GM23248 (cell line): Measurements from ENCODE around the gene DNAH8. TPM values are rescaled to one million over a fixed set of nuclear protein-coding genes. Genes with fewer than 3 reads are reported as not detected.

ENCODE experiments used
- DNase-seq: peaks from one replicate; pipeline ENCODE4 v3.0.0-alpha.2; 2015
- H2AFZ ChIP-seq: fragments of 200-600 bp; sonication (generic); 2 replicates; pipeline ENCODE4 v1.6.1; 2016; ENCODE audit warnings: antibody characterized with exemption
- H3F3A ChIP-seq: fragments of 200-600 bp; sonication (generic); 2 replicates; pipeline ENCODE4 v1.6.1; 2016; ENCODE audit warnings: mild to moderate bottlenecking, antibody characterized with exemption, mixed run types; ENCODE audit not compliant: insufficient read depth
- H3K27ac ChIP-seq: fragments of 200-600 bp; sonication (generic); 2 replicates; pipeline ENCODE4 v1.5.1; 2016; ENCODE audit warnings: mild to moderate bottlenecking
- H3K27me3 ChIP-seq: fragments of 200-600 bp; sonication (generic); replicated peaks from 2 replicates; pipeline ENCODE4 v1.6.1; 2016; ENCODE audit warnings: mild to moderate bottlenecking; ENCODE audit not compliant: insufficient read depth
- H3K36me3 ChIP-seq: fragments of 200-600 bp; sonication (generic); 2 replicates; pipeline ENCODE4 v1.6.1; 2016; ENCODE audit warnings: low read depth, mild to moderate bottlenecking
- H3K4me1 ChIP-seq: fragments of 200-600 bp; sonication (generic); 2 replicates; pipeline ENCODE4 v1.6.1; 2016; ENCODE audit warnings: mild to moderate bottlenecking; ENCODE audit not compliant: insufficient read depth
- H3K4me2 ChIP-seq: fragments of 200-600 bp; sonication (generic); one replicate; pipeline ENCODE4 v1.6.1; 2016; ENCODE audit warnings: mild to moderate bottlenecking; ENCODE audit not compliant: unreplicated experiment
- H3K4me3 ChIP-seq: fragments of 200-600 bp; sonication (generic); 2 replicates; pipeline ENCODE4 v1.5.1; 2016; ENCODE audit warnings: mild to moderate bottlenecking
- H3K79me2 ChIP-seq: fragments of 200-600 bp; sonication (generic); 2 replicates; pipeline ENCODE4 v1.6.1; 2016; ENCODE audit warnings: mild to moderate bottlenecking; ENCODE audit not compliant: insufficient read depth
- H3K9ac ChIP-seq: fragments of 200-600 bp; sonication (generic); 2 replicates; pipeline ENCODE4 v1.6.1; 2016; ENCODE audit warnings: mild to moderate bottlenecking
- H3K9me2 ChIP-seq: fragments of 200-600 bp; sonication (generic); 2 replicates; pipeline ENCODE4 v1.6.1; 2016; ENCODE audit warnings: mixed run types, mild to moderate bottlenecking, moderate library complexity; ENCODE audit not compliant: insufficient read depth
- H3K9me3 ChIP-seq: fragments of 200-600 bp; sonication (generic); one replicate; pipeline ENCODE4 v1.6.1; 2017; ENCODE audit warnings: low read depth
- H4K20me1 ChIP-seq: fragments of 200-600 bp; sonication (generic); 2 replicates; pipeline ENCODE4 v1.6.0; 2016; ENCODE audit not compliant: insufficient read depth
- EZH2 ChIP-seq: fragments of 200-600 bp; sonication (generic); IDR thresholded peaks from 2 replicates; pipeline ENCODE4 v1.6.1; 2018; ENCODE audit warnings: antibody characterized with exemption, mild to moderate bottlenecking; ENCODE audit not compliant: insufficient read depth, poor library complexity, severe bottlenecking
- EZH2phosphoT487 ChIP-seq: fragments of 200-600 bp; sonication (generic); IDR thresholded peaks from 2 replicates; pipeline ENCODE4 v1.6.1; 2018; ENCODE audit warnings: antibody characterized with exemption, moderate library complexity, mild to moderate bottlenecking, low read depth; ENCODE audit not compliant: insufficient read depth
- WGBS, 2 experiments: methylation state at CpG; one replicate each; pipeline ENCODE4 v1.1.6; 2015 to 2017; ENCODE audit warnings: low lambda C conversion rate in 2 of 2, low coverage in 1 of 2; ENCODE audit errors: missing lambda C conversion rate in 2 of 2; 5-methylcytosine and 5-hydroxymethylcytosine counted together
- in situ Hi-C: fragments of 300-500 bp; cut with MboI; formaldehyde crosslinking; loops from 2 replicates; pipeline ENCODE4 v1.15.0; 2020
- polyA plus RNA-seq: library from polyadenylated mRNA; unstranded; fragments of >200 nt; fragmentation: Nextera tagmentation; extraction: Ambion mirVana; gene quantifications from 2 replicates; pipeline ENCODE4 v1.2.1, GENCODE V29; 2016
- total RNA-seq: library from RNA; depleted of rRNA; stranded (reverse); fragments of >200 nt; shearing (Covaris generic); gene quantifications from 2 replicates; pipeline ENCODE4 v1.2.3, GENCODE V29; 2014

Gene DNAH8
- total and polyA plus RNA-seq, 2 experiments from 2014 or later, result not detected

- TF ChIP-seq EZH2 (no peak), EZH2phosphoT487 (no peak)
- Histone ChIP-seq H3K4me2 (no peak overlapping the region), H3K9me3 (no peaks in the 10 kb centered on the region), H2AFZ (no peak overlapping the region), H3K79me2 (no peaks in the 10 kb centered on the region), H3K9ac (no peak overlapping the region), H3K27ac (no peak overlapping the region), H3K27me3 (peaks cover 14% of the 10 kb centered on the region; the same call in 1 of the 2 replicates), H4K20me1 (no peaks in the 10 kb centered on the region), H3F3A (no peaks in the 10 kb centered on the region), H3K36me3 (no peaks in the 10 kb centered on the region), H3K4me1 (no peaks in the 10 kb centered on the region), H3K4me3 (no peak overlapping the region), H3K9me2 (no peaks in the 10 kb centered on the region)
- 52 to 55% methylated on average over 3 of the region's 3 CpGs for WGBS, 2 experiments
- in situ Hi-C loops, result no loop called here
- no peak for DNase-seq
Observed at GRCh38 chr6:38938741-38939140, 223.6 kb downstream of the DNAH8 start.

- no peaks in the 10 kb centered on the region for H3K4me1 ChIP-seq
- H4K20me1 ChIP-seq, result no peaks in the 10 kb centered on the region
- DNase-seq, result no peak
- no peaks in the 10 kb centered on the region for H3K9me2 ChIP-seq
- H3F3A ChIP-seq, result no peaks in the 10 kb centered on the region
- no peak overlapping the region for H2AFZ ChIP-seq
- H3K27ac ChIP-seq, result no peak overlapping the region
- H3K79me2 ChIP-seq, result no peaks in the 10 kb centered on the region
- TF ChIP-seq EZH2phosphoT487 (no peak), EZH2 (no peak)
- no peaks in the 10 kb centered on the region for H3K36me3 ChIP-seq
- H3K27me3 ChIP-seq, result peaks cover 15% of the 10 kb centered on the region; the same call in 1 of the 2 replicates
- H3K4me2 ChIP-seq, result no peak overlapping the region
- H3K4me3 ChIP-seq, result no peak overlapping the region
- in situ Hi-C loops, result no loop called here
- H3K9ac ChIP-seq, result no peak overlapping the region
- WGBS, 2 experiments, result 26 to 34% methylated on average over 4 of the region's 4 CpGs
- H3K9me3 ChIP-seq, result no peaks in the 10 kb centered on the region
Observed at GRCh38 chr6:38942442-38942841, 227.3 kb downstream of the DNAH8 start.

GRCh38 chr6:38942965-38943364 is 227.9 kb downstream of the DNAH8 start:
- in situ Hi-C loops, result no loop called here

GRCh38 chr6:38943964-38944363 is 228.9 kb downstream of the DNAH8 start:
- H2AFZ ChIP-seq, result no peak overlapping the region
- no peaks in the 10 kb centered on the region for H3K36me3 ChIP-seq
- no peaks in the 10 kb centered on the region for H3K79me2 ChIP-seq
- H3K27ac ChIP-seq, result no peak overlapping the region
- H4K20me1 ChIP-seq, result no peaks in the 10 kb centered on the region
- no peaks in the 10 kb centered on the region for H3K9me3 ChIP-seq
- DNase-seq, result no peak
- H3K4me3 ChIP-seq, result no peak overlapping the region
- no peaks in the 10 kb centered on the region for H3K9me2 ChIP-seq
- H3K27me3 ChIP-seq, result peaks cover 15% of the 10 kb centered on the region; the same call in 1 of the 2 replicates
- H3F3A ChIP-seq, result no peaks in the 10 kb centered on the region
- no peak overlapping the region for H3K4me2 ChIP-seq
- in situ Hi-C loops, result no loop called here
- H3K9ac ChIP-seq, result no peak overlapping the region
- no peak for TF ChIP-seq EZH2phosphoT487
- TF ChIP-seq EZH2, result no peak
- WGBS, 2 experiments, result 17 to 24% methylated on average over 4 of the region's 4 CpGs
- no peaks in the 10 kb centered on the region for H3K4me1 ChIP-seq

More at GRCh38 chr6:38942965-38943364, 227.9 kb downstream of the DNAH8 start:
- H4K20me1 ChIP-seq, result no peaks in the 10 kb centered on the region
- H3F3A ChIP-seq, result no peaks in the 10 kb centered on the region
- H3K9me2 ChIP-seq, result no peaks in the 10 kb centered on the region
- TF ChIP-seq EZH2 (no peak), EZH2phosphoT487 (no peak)
- no peak for DNase-seq
- no peaks in the 10 kb centered on the region for H3K9me3 ChIP-seq
- H3K4me1 ChIP-seq, result no peaks in the 10 kb centered on the region
- 0% methylated on average over 1 of the region's 1 CpG for WGBS, 2 experiments
- no peak overlapping the region for H3K4me3 ChIP-seq
- no peak overlapping the region for H3K27ac ChIP-seq
- no peak overlapping the region for H3K9ac ChIP-seq
- no peaks in the 10 kb centered on the region for H3K79me2 ChIP-seq
- H3K4me2 ChIP-seq, result no peak overlapping the region
- peaks cover 15% of the 10 kb centered on the region; the same call in 1 of the 2 replicates for H3K27me3 ChIP-seq
- H3K36me3 ChIP-seq, result no peaks in the 10 kb centered on the region
- no peak overlapping the region for H2AFZ ChIP-seq

- H2AFZ ChIP-seq, result no peak overlapping the region
- no peak for DNase-seq
- H3K9me3 ChIP-seq, result no peaks in the 10 kb centered on the region
- H3K4me3 ChIP-seq, result no peak overlapping the region
- no peaks in the 10 kb centered on the region for H3F3A ChIP-seq
- H4K20me1 ChIP-seq, result no peaks in the 10 kb centered on the region
- no peaks in the 10 kb centered on the region for H3K4me1 ChIP-seq
- WGBS, 2 experiments, result 5 to 16% methylated on average over 1 of the region's 1 CpG
- no peak overlapping the region for H3K4me2 ChIP-seq
- H3K27me3 ChIP-seq, result peaks cover 10% of the 10 kb centered on the region; the same call in 1 of the 2 replicates
- no peak for TF ChIP-seq EZH2phosphoT487
- no peak for TF ChIP-seq EZH2
- in situ Hi-C loops, result no loop called here
- H3K36me3 ChIP-seq, result no peaks in the 10 kb centered on the region
- no peak overlapping the region for H3K9ac ChIP-seq
- H3K9me2 ChIP-seq, result no peaks in the 10 kb centered on the region
- H3K27ac ChIP-seq, result no peak overlapping the region
- no peaks in the 10 kb centered on the region for H3K79me2 ChIP-seq
Observed at GRCh38 chr6:38944655-38945279, 229.7 kb downstream of the DNAH8 start.
